HuH-7 (cell line): ENCODE results near the gene PRSS33.

ENCODE experiments used
- DNase-seq: peaks from one replicate; pipeline ENCODE4 v3.0.0; 2011; ENCODE audit warnings: low spot score

PRSS33 gene

GRCh38 chr16:2776500-2777139 is 10.7 kb downstream of the PRSS33 start:
- DNase-seq: no peak

DNA sequence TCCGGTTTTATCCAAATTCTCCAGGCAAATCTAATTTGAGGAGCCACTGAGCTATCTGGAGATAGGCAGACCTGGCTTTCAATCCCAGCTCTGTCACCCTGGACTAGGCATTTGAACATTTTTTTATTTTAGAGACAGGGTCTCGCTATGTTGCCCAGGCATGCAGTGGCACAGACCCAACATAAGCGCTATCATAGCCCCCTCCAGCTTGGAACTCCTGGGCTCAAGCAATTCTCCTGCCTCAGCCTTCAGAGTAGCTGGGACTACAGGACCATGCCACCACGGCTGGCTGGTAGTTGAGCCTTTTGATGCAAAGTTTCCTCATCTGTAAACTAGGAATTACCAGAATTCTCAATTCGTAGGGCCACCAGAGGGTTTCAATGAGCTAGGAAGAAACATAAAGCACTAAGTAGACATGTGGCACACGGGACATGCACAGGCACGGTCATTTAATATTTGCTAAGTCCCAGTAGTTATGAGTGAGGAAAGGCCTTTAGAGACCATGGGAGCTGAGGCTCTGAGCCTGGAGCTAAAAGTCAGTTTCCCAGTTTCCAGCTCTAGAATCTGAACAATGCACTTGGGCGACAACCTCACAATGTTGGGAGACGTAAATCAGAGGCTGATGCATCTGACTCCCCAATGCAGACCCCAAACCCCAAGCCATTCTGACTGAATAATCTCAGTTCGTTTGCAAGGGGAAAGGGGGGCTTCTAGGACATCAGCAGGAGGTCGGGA is 11.4 kb downstream of the PRSS33 start:
- no peak for DNase-seq

DNA sequence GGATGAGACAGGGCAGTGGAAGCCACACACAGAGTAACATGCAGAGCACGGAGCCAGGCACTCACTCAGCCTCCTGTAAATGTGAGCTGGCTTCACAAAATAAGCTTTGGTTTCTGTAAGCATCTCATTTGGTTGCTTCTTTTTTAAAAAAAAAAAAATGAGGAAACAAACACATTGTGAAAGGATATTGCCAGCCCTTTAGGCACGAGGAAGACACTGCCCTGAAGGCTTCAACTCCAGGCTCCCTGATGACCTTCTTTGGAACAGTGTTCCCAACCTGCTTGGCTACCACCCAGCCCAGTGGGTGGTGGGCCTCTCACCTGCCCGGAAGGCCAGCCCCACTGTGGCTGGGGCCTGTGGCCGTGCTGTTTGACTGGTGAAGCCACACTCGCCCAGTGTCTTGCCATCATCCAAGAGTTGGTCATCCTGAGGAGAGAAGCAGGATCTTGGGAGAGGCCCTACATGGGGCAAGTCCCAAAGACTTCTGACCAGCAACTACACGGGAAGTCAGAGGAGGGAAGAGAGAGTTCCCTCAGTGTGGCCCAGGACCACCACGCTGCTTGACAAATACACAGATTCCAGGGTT is 12.1 kb downstream of the PRSS33 start:
- DNase-seq: no peak

DNA sequence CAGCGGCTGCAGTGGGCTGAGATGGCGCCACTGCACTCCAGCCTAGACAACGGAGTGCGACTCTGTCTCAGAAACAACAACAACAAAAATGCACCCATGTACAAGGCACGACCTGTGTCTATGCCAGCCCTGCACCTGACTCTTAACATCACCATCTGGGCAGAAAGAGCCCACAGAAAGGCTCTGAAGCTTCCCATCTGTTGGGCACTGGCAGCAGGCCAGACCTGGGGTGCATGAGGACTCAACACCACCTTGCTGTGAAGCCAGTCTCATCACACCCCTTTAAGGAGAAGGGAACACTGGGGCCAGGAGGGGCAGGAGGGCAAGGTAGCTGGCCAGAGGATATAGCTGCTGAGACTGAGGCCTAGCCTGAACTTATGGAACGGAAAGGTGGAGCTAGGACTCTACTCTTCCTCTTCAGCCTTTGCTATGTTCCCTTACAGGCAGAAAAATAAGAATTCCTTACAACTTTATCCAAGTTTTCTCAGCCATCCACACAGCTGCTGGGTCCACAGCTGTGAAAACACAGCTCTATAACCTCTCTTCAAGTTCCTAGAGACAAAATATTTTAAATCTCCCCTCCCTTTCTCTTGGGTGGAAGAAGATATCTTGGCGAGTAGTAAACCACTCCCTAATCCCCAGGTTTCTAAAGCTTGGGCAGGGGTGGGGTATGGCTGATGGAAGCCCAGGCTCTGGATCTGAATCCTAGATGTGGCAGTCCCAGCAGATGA is 13.0 kb downstream of the PRSS33 start:
- no peak for DNase-seq

- DNase-seq: no peak
Measured at GRCh38 chr16:2773188-2773968, 14.0 kb downstream of the PRSS33 start.

- no peak for DNase-seq
Measured at GRCh38 chr16:2771496-2772402, 15.6 kb downstream of the PRSS33 start.

- no peak for DNase-seq
Measured at GRCh38 chr16:2770057-2770951, 17.1 kb downstream of the PRSS33 start.

GRCh38 chr16:2769675-2770056 is 17.7 kb downstream of the PRSS33 start:
- DNase-seq: no peak

- DNase-seq: no peak
Measured at GRCh38 chr16:2769100-2769529, 18.2 kb downstream of the PRSS33 start.

GRCh38 chr16:2768403-2769089 is 18.8 kb downstream of the PRSS33 start:
- DNase-seq: no peak

DNA sequence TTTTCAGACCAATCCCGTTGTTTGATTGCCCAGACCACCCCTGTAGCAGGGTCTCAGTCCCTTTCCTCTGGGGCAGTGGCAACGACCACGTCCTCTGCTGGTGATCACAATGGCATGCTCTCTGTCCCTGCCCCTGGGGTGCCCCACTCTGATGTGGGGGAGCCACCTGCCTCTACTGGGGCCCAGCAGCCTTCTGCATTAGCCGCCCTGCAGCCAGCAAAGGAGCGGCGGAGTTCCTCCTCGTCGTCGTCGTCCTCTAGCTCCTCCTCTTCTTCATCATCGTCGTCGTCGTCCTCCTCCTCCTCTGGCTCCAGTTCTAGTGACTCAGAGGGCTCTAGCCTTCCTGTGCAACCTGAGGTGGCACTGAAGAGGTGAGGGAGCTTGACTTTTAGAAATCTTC is 19.5 kb downstream of the PRSS33 start:
- DNase-seq: no peak

DNA sequence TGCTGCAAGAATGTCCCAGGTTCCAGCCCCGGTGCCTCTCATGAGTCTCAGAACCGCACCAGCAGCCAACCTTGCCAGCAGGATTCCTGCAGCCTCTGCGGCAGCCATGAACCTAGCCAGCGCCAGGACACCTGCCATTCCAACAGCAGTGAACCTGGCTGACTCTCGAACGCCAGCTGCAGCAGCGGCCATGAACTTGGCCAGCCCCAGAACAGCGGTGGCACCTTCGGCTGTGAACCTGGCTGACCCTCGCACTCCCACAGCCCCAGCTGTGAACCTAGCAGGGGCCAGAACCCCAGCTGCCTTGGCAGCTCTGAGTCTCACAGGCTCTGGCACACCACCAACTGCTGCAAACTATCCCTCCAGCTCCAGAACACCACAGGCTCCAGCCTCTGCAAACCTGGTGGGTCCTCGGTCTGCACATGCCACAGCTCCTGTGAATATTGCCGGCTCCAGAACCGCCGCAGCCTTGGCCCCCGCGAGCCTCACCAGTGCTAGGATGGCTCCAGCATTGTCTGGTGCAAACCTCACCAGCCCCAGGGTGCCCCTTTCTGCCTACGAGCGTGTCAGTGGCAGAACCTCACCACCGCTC is 20.1 kb downstream of the PRSS33 start:
- no peak for DNase-seq

DNA sequence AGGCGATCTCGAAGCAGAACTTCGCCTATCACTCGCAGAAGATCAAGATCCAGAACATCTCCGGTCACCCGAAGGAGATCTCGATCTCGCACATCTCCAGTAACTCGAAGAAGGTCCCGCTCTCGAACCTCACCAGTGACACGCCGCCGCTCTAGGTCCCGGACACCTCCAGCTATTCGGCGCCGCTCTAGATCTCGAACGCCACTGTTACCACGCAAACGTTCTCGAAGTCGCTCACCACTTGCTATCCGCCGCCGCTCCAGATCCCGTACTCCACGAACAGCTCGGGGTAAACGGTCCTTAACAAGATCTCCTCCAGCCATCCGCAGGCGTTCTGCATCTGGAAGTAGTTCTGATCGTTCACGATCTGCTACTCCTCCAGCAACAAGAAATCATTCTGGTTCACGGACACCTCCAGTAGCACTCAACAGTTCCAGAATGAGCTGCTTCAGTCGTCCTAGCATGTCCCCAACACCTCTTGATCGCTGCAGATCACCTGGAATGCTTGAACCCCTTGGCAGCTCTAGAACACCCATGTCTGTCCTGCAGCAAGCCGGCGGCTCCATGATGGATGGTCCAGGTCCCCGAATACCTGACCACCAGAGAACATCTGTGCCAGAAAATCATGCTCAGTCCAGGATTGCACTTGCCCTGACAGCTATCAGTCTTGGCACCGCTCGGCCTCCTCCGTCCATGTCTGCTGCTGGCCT is 20.8 kb downstream of the PRSS33 start:
- DNase-seq: no peak

GRCh38 chr16:2765462-2766404 is 21.6 kb downstream of the PRSS33 start:
- no peak for DNase-seq

GRCh38 chr16:2764718-2765117 is 22.6 kb downstream of the PRSS33 start:
- no peak for DNase-seq

DNA sequence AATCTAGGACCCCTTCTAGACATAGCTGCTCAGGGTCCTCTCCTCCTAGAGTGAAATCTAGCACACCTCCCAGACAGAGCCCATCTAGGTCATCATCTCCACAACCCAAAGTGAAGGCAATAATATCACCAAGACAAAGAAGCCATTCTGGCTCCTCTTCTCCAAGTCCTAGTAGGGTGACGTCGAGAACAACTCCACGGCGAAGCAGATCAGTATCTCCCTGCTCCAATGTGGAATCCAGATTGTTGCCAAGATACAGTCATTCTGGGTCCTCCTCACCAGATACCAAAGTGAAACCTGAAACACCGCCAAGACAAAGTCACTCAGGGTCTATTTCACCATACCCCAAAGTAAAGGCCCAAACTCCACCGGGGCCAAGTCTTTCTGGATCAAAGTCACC is 24.2 kb downstream of the PRSS33 start:
- DNase-seq: no peak

GRCh38 chr16:2762711-2763110 is 24.6 kb downstream of the PRSS33 start:
- DNase-seq: no peak
